Esophagus (tissue), 2 donors: ENCODE measurements around the gene RPS5. TPM values are rescaled to one million over a fixed set of nuclear protein-coding genes. Genes with fewer than 3 reads are reported as not detected.

Experiments
- H3K27ac ChIP-seq, 2 donors: one replicate each; pipeline ENCODE4 v1.5.1; 2013; ENCODE audit warnings: low read depth in 2 of 2, mild to moderate bottlenecking in 2 of 2, inconsistent platforms in 1 of 2, low read length in 1 of 2, moderate library complexity in 1 of 2
- H3K27me3 ChIP-seq, 2 donors: one replicate each; pipeline ENCODE4 v1.6.1; 2013; ENCODE audit warnings: low read length in 2 of 2, control low read depth in 1 of 2, mild to moderate bottlenecking in 1 of 2; ENCODE audit not compliant: insufficient read depth in 2 of 2, control insufficient read depth in 1 of 2
- H3K36me3 ChIP-seq, 2 donors: one replicate each; pipeline ENCODE4 v1.6.1; 2013; ENCODE audit warnings: low read length in 1 of 2; ENCODE audit not compliant: control insufficient read depth in 2 of 2, insufficient read depth in 2 of 2
- H3K4me1 ChIP-seq, 2 donors: one replicate each; pipeline ENCODE4 v1.6.1; 2013; ENCODE audit warnings: low read length in 1 of 2; ENCODE audit not compliant: control insufficient read depth in 2 of 2, insufficient read depth in 2 of 2
- H3K4me3 ChIP-seq, 2 donors: one replicate each; pipeline ENCODE4 v1.5.1; 2013; ENCODE audit warnings: low read length in 2 of 2, mild to moderate bottlenecking in 2 of 2, low read depth in 1 of 2, moderate library complexity in 1 of 2
- H3K9me3 ChIP-seq, 2 donors: one replicate each; pipeline ENCODE4 v1.6.1; 2013; ENCODE audit warnings: mild to moderate bottlenecking in 2 of 2, low read depth in 1 of 2, low read length in 1 of 2, moderate library complexity in 1 of 2; ENCODE audit not compliant: control insufficient read depth in 2 of 2, insufficient read depth in 1 of 2
- WGBS, 2 donors: extraction: QIAGEN DNeasy Blood & Tissue Kit; methylation state at CpG; one replicate each; pipeline ENCODE4 v1.1.7; 2013; 5-methylcytosine and 5-hydroxymethylcytosine counted together
- polyA plus RNA-seq, 2 donors: library from polyadenylated mRNA; stranded (reverse); fragments of 200-250 nt; gene quantifications; one replicate each; pipeline ENCODE4 v1.2.3, GENCODE V29; 2013
- donor health status: healthy with polysubstance abuse.
- donor health status: Bipolar disorder and iron deficiency.

Gene RPS5
- polyA plus RNA-seq, 2 donors: 725 to 1,912 TPM

DNA sequence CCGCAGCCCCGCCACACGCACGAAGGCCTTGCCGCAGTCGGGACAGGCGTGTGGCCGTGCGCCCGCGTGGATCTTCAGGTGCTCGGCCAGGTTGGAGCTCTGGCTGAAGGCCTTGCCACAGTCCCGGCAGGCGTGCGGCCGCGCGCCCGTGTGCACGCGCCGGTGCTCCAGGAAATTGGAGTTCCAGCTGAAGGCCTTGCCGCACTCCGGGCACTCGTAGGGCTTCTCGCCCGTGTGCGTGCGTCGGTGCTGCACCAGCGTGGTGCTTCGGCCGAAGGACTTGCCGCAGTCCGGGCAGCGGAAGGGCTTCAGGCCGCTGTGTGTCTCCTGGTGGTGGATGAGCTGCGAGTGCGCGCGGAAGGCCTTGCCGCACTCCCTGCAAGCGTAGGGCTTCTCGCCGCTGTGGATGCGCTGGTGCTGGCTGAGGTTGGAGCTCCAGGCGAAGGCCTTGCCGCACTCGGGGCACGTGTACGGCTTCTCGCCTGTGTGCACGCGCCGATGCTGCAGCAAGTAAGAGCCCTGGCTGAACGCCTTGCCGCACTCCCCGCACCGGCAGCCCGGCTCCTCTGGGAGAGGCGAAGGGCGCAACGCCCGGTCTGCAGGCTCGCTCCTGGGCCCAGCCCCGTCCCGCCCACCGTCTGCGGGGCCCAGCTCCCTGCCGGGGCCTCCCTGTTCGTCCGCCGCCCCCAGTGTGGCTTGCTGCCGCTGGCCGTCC lies 30.1 kb upstream of the RPS5 start:
- Histone ChIP-seq H3K9me3 (peaks cover 0 to 10% of the 10 kb centered on the region in 2 donors), H3K4me1 (peaks cover 3 to 16% of the 10 kb centered on the region in 2 donors), H3K27me3 (no peaks in the 10 kb centered on the region), H3K36me3 (no peaks in the 10 kb centered on the region), H3K27ac (no peak overlapping the region), H3K4me3 (peak overlapping the region in 1 of 2 donors; percentile 30)
- WGBS, 2 donors: 45 to 49% methylated on average over 71 to 75 of the region's 75 CpGs

DNA sequence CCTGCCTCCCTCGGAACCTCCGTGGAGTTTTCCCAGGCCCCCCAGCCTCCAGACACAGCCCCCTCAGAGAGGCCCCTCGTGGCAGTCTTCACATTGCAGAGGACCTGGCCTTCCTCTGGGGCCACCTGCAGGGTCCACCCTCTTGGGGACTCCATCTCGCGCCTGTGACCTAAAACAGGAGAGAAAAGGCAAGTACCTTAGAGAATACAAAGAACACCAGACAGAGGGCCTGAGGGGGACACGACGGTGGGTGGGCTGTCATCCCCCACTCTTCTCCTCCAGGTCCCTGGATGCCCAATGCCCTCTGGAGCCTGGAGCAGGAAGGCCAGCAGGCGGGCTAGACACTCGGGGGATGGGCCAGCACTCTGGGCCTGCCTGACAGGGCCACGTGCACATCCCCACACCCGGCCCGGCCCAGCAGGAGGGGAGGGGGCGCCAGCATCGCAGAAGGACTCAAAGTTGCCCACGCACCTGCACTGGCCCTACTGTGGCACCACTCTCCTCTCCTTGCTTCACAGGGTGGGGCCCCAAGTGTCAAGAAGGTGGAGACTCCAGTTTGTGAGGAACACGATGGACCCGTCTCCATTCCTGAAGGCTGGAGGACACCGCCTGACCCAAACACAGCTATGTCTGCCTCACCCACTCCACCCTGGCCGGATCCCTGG lies 29.5 kb upstream of the RPS5 start:
- H3K4me1 ChIP-seq: peaks cover 3 to 16% of the 10 kb centered on the region in 2 donors
- no peak overlapping the region for H3K4me3 ChIP-seq
- H3K27me3 ChIP-seq: no peaks in the 10 kb centered on the region
- 75 to 77% methylated on average over 19 of the region's 19 CpGs for WGBS, 2 donors
- no peak overlapping the region for H3K27ac ChIP-seq
- peaks cover 0 to 10% of the 10 kb centered on the region in 2 donors for H3K9me3 ChIP-seq
- no peaks in the 10 kb centered on the region for H3K36me3 ChIP-seq

DNA sequence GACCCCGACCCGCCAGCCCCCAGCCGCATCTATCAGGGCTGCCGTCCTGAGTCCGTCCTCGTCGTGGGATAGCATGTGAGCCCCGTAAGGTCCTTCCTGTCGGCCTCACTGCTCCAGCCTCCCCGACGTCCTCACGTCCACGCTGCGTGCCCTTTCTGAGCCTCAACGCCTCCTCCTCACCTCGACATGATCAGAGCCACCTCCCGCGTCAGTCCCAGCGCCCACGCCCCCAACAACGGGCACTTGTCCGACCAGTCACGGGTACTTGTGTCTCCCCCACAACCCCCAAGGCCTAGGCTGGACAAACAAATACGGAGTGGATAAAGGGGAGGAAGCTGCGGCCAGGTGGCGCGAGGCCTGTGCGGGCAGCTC lies 25.2 kb upstream of the RPS5 start:
- Histone ChIP-seq H3K27ac (peak overlapping the region; percentile 88 to 94), H3K4me1 (peaks cover 0 to 9% of the 10 kb centered on the region in 2 donors), H3K4me3 (peak overlapping the region; percentile 58 to 65), H3K27me3 (no peaks in the 10 kb centered on the region), H3K9me3 (no peaks in the 10 kb centered on the region), H3K36me3 (peaks cover 0 to 3% of the 10 kb centered on the region in 2 donors)
- 4 to 5% methylated on average over 28 of the region's 28 CpGs for WGBS, 2 donors

DNA sequence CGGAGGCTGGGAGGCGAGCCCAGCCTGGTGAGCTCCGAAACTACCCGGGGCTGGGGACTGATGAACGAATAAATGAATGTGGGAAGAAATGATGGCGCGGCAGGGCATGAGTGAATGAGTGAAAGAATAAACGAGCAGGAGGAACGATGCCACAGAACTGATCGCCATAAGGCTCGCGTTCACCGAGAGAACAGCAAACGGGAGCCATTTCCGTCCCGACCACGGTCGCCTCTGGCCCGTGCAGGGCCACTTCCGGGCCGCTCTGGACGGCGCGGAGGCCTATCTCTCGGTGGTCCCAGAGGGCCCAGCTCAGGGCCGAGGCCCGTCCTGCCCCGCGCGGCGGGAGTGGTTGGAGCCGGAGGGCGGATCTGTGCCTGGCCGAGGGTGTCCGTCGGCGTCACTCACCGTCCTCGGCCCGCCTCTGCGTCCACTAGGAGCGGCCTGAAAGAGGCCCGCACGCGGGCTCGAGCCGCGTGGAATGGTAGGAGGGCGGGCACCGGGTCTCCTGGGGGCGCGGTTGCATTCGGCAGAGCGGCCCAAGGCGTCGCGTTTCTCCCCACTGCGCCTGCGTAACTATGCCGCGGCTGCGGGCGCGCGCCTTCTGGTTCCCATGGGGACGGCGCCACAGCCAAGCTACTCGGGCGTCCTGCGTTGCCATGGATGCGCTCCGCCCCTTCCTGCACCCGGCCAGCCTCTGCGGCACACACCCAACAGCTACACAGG lies 24.6 kb upstream of the RPS5 start, which contains the start of gene ZNF497:
Gene ZNF497 (minus strand): TSS at position 480 of the 723 bp plus-strand sequence. CDS start 5,116 bp downstream, outside the sequence.
- 0% methylated on average over 62 to 74 of the region's 74 CpGs for WGBS, 2 donors
- H3K4me3 ChIP-seq: peak within 1 kb of the TSS; percentile 58 to 65
- peaks cover 0 to 6% of the 10 kb centered on the region in 2 donors for H3K4me1 ChIP-seq
- no peaks in the 10 kb centered on the region for H3K27me3 ChIP-seq
- H3K27ac ChIP-seq: peak within 1 kb of the TSS; percentile 88 to 94
- no peaks in the 10 kb centered on the region for H3K9me3 ChIP-seq
- peaks cover 0 to 3% of the 10 kb centered on the region in 2 donors for H3K36me3 ChIP-seq

DNA sequence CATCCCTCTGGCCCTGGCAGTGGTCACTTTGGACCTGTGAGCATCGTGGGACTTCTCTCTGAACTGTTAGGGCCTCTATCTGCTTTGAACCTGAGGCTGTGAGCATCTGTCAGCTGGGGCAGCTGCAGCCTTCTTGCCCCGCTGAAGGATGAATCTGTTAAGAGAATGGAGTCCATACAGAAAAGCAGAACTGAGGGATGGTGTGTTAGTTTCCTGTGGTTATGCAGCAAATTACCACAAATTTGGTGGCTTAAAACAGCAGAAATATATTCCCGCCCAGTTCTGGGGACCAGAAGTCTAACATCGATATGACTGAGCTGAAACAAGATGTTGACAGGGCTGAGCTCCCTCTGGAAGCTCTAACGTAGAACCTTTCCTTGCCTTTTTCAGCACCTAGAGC lies 22.9 kb upstream of the RPS5 start:
- WGBS, 2 donors: 81 to 85% methylated on average over 5 of the region's 5 CpGs
- H3K4me3 ChIP-seq: no peak overlapping the region
- H3K27me3 ChIP-seq: no peaks in the 10 kb centered on the region
- no peaks in the 10 kb centered on the region for H3K9me3 ChIP-seq
- H3K4me1 ChIP-seq: peaks cover 0 to 3% of the 10 kb centered on the region in 2 donors
- H3K36me3 ChIP-seq: peaks cover 0 to 3% of the 10 kb centered on the region in 2 donors
- H3K27ac ChIP-seq: no peak overlapping the region

DNA sequence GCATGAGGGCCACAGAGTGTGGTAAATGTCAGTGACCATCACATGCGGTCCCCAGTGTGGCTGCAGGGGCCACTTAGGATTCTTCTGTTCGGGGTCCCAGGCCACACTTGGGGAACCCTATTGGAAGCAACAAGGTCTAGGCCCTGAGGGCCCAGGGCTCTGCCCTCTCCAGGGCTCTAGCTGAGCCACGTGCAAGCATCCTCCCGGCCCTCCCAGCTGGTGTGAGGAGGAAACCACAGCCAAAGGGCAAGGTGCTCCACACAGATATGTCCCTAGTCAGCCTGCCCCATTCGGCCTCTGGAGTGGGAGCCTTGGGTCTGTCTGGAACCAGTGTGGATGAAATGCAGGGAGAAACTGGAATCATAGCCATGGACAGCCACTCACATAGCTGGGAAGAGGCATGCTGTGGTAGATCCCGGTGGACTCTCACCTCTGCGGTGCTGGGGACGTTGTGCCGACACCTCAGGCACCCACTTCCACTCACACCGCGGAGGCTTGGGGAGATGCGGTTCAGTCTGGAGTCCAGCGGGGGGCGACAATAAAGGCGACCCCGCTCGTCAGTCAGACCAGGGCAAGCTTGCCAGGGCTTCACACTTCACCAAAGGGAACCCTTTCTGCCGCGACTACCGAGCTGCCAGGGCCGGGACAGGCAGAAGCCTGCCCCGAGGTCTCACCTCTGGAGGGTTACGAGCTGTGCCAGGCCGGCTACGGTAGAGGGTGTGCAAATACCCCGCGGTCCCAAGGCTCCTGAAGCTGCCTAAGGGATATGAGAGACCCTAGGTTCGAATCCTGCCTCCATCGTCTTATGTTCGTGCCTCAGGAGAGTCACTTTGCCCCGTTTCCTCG lies 20.3 kb upstream of the RPS5 start:
- Histone ChIP-seq H3K27ac (no peak overlapping the region), H3K4me1 (peaks cover 0 to 1% of the 10 kb centered on the region in 2 donors), H3K4me3 (no peak overlapping the region), H3K9me3 (no peaks in the 10 kb centered on the region), H3K36me3 (peaks cover 0 to 3% of the 10 kb centered on the region in 2 donors), H3K27me3 (no peaks in the 10 kb centered on the region)
- 88 to 92% methylated on average over 32 of the region's 32 CpGs for WGBS, 2 donors

DNA sequence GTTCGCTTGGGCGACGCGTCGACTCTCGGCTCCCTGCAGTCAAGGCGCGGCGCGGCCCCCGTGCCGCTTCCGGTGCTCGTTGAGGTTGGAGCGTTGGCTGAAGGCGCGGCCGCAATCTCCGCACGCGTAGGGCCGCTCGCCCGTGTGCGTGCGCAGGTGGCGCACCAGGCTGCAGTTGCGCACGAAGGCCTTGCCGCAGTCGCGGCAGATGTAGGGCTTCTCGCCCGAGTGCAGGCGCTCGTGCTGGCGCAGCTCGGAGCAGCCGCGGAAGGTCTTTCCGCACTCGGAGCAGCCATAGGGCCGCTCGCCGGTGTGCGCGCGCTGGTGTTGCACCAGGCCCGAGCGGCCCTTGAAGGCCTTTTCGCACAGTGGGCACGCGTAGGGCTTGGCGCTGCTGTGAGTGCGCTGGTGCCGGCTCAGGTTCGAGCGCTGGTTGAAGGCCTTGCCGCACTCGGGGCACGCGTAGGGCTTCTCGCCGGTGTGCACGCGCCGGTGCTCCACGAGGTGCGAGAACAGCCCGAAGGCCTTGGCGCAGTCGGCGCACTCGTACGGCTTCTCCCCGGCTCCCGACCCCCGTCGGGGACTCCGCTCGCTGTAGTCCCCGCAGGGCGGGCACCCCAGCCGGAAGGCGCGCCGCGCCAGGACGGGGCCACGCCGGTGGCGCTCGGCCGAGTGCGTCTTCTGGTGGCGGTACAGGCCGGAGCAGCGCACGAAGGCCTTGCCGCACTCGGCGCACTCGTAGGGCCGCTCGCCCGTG lies 19.2 kb upstream of the RPS5 start:
- H3K4me3 ChIP-seq: no peak overlapping the region
- no peaks in the 10 kb centered on the region for H3K27me3 ChIP-seq
- H3K36me3 ChIP-seq: peaks cover 0 to 3% of the 10 kb centered on the region in 2 donors
- H3K4me1 ChIP-seq: no peaks in the 10 kb centered on the region
- H3K9me3 ChIP-seq: no peaks in the 10 kb centered on the region
- 68 to 75% methylated on average over 98 to 106 of the region's 106 CpGs for WGBS, 2 donors
- no peak overlapping the region for H3K27ac ChIP-seq

DNA sequence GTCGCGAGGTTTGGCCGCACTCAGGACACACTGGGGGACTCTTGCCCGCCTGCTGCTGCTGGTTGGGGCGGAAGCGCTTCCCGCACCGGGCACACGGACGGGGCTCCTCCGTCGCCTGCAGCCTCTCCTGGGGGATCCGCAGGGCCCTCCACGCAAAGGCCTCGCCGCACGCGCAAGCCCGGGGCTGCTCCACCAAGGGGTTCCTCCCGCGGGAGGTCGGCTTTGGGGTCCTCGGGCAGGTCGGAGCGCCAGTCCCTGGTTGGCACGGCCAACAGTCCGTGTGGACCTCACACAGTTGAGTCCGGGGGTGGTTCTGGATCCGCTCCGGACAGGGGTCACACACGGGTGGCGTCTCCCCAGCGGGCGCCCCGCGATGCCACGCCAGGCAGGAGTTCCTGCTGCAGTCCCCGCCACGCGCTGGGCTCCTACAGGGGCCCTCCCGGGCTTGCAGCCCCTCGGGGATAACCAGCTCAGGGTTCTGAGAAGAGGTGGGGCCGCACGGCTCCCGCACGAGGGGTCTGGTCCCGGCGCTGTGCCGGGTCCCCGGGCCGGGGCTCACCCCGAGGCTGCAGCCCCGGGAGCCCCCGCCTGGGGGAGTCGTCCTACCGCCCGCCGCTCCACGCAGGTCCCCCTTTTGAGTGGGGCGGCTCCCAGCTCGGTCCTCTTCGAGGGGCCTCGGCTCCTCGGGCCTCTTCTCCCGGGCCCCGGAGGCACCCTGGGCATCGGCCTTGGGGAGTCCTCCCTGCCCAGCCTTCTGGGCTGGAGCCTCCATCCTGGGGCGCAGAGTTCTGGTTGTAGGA lies 18.3 kb upstream of the RPS5 start:
- Histone ChIP-seq H3K27ac (no peak overlapping the region), H3K27me3 (no peaks in the 10 kb centered on the region), H3K4me3 (no peak overlapping the region), H3K36me3 (peaks cover 0 to 3% of the 10 kb centered on the region in 2 donors), H3K4me1 (no peaks in the 10 kb centered on the region), H3K9me3 (no peaks in the 10 kb centered on the region)
- 84 to 89% methylated on average over 64 to 68 of the region's 68 CpGs for WGBS, 2 donors
